Activated CD8-positive, alpha-beta memory T cell treated with anti-CD3 and anti-CD28 coated beads, Interleukin-2, amount 10 ng/mL, durations not matched to agents 7 days and 5 days (primary cell): ENCODE results near the gene ATP5F1D. TPM values are rescaled to one million over a fixed set of nuclear protein-coding genes. Genes with fewer than 3 reads are reported as not detected.

Experiments used
- ATAC-seq: fragments of 150-1000 bp; cut with Tn5 transposase; one replicate; pipeline ENCODE4 v1.10.0; 2021; ENCODE audit warnings: moderate library complexity
- CTCF ChIA-PET: fragments of 350-600 bp; sonication (Branson Sonifier 250); formaldehyde crosslinking; loops from one replicate; lab custom pipeline; 2021; ENCODE audit warnings: antibody characterized with exemption; lab: Charles Lee
- DNase-seq: peaks from one replicate; pipeline ENCODE4 v3.0.0-alpha.2; 2020
- H3K27ac Mint-ChIP-seq: one replicate; pipeline ENCODE4 v1.8.0; 2021; ENCODE audit warnings: mild to moderate bottlenecking, mixed read lengths
- H3K27me3 Mint-ChIP-seq: one replicate; pipeline ENCODE4 v1.8.0; 2021; ENCODE audit warnings: mixed read lengths
- H3K36me3 Mint-ChIP-seq: one replicate; pipeline ENCODE4 v1.8.0; 2021; ENCODE audit warnings: mild to moderate bottlenecking, mixed read lengths
- H3K4me1 Mint-ChIP-seq: one replicate; pipeline ENCODE4 v1.8.0; 2021; ENCODE audit warnings: mixed read lengths
- H3K4me3 Mint-ChIP-seq: one replicate; pipeline ENCODE4 v1.8.0; 2021; ENCODE audit warnings: mild to moderate bottlenecking, moderate library complexity, mixed read lengths
- H3K9me3 Mint-ChIP-seq: one replicate; pipeline ENCODE4 v1.8.0; 2022; ENCODE audit warnings: low read depth, mixed read lengths
- total RNA-seq, 2 experiments: library from RNA; stranded (reverse); gene quantifications; one replicate each; pipeline ENCODE4 v1.2.3, GENCODE V29; 2021

Gene ATP5F1D
- total RNA-seq, 2 experiments from 2014 or later: 190 to 221 TPM

GRCh38 chr19:1278074-1278473 is 36.5 kb downstream of the ATP5F1D start:
- no peak overlapping the region for H3K27ac Mint-ChIP-seq
- H3K4me3 Mint-ChIP-seq: no peak overlapping the region

DNA sequence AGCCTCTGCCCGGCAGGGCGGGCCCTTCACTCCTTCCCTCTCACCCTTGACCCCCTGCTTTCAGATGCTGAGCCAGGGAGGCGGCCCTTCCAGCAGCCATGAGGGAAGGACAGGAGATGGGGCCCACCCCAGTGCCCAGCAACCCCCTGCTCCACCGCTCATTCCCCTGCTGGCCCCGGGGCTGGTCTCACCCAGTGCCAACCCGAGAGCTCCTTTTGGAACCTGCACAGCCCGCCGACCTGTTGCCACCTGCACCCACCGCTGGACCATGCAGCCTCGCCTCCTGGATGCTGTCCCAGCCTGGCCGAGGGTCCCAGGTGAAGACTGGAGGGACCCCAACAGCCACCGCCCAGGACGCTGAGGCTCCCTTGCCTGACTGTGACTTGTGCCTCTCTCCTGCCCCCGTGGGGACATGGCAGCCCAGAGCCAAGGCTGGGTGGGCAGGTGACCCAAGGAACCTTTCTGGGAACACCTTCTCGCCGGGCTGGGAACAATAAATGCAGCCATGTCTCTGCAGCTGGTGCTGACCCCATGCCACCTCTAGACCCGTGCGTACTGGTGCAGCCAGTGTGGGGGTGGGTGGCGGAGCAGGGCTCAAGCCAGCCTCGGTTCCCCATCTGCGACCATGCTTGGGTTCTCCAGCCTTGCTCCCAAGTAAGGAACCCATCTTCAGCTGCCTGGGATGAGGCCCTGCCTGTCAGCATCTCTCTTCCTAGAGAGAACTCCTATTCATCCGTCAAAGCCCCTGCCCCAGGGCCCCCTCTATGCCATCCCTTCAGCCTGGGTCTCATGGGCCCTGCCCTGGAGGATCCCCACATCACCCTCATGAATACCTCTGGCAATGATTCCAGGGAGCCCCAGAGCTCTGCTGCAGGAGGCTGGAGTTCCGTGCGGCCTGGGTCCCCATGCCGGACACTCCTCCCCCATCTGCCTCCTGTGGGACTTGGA is 37.4 kb downstream of the ATP5F1D start:
- H3K36me3 Mint-ChIP-seq: peaks cover 10% of the 10 kb centered on the region
- H3K27me3 Mint-ChIP-seq: peaks cover 2% of the 10 kb centered on the region
- H3K4me3 Mint-ChIP-seq: no peak overlapping the region
- DNase-seq (no peak), ATAC-seq (no peak)
- CTCF ChIA-PET: interaction anchor here (0.6 to 5.1 kb wide), 27 partner anchors 8 to 445 kb away, joined by 3 to 40 read pairs (median 4); partner anchors contain the start of genes ATP5F1D and CIRBP
- H3K9me3 Mint-ChIP-seq: no peaks in the 10 kb centered on the region
- peaks cover 24% of the 10 kb centered on the region for H3K4me1 Mint-ChIP-seq
- H3K27ac Mint-ChIP-seq: no peak overlapping the region

More at GRCh38 chr19:1278074-1278473, 36.5 kb downstream of the ATP5F1D start:
- peaks cover 18% of the 10 kb centered on the region for H3K36me3 Mint-ChIP-seq
- H3K4me1 Mint-ChIP-seq: peaks cover 31% of the 10 kb centered on the region
- CTCF ChIA-PET: interaction anchor here (0.9 to 5.1 kb wide), 3 partner anchors 34 to 159 kb away, joined by 3 to 40 read pairs (median 7); no protein-coding TSS in a partner anchor
- no peaks in the 10 kb centered on the region for H3K9me3 Mint-ChIP-seq
- ATAC-seq (no peak), DNase-seq (no peak)
- H3K27me3 Mint-ChIP-seq: no peaks in the 10 kb centered on the region

DNA sequence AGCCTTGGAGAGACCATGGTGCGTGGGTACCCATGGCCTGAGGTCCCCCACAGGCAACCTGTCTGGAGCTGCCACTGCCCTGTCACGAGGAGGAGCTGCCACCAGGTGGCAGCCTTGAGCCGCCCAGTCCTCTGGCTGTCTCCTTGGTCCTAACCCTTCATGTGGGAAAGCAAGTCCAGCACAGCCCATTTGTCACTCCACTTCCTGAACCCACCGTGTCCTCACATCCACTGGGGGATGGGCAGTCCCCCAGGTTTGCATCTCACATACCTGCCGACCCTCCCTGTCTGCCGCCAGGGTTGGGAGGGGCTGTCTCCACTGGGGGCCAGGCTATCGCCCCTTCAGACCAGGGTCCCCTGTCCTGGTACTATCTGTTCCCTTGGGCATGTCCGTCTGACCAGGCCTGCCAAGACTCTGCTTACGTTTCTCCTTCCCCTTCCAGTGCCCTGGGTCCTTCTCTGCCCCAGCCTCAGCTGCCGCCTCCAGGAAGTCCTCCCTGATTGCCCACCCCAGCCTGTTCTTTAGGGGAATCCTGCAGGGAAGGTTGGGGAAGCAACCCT is 38.3 kb downstream of the ATP5F1D start:
- ATAC-seq: no peak
- CTCF ChIA-PET: interaction anchor here (0.6 to 5.1 kb wide), 27 partner anchors 9 to 444 kb away, joined by 3 to 40 read pairs (median 4); partner anchors contain the start of genes ATP5F1D and CIRBP
- H3K27me3 Mint-ChIP-seq: peaks cover 10% of the 10 kb centered on the region
- H3K4me3 Mint-ChIP-seq: no peak overlapping the region
- no peak overlapping the region for H3K27ac Mint-ChIP-seq
- H3K4me1 Mint-ChIP-seq: peaks cover 19% of the 10 kb centered on the region
- no peaks in the 10 kb centered on the region for H3K9me3 Mint-ChIP-seq
- peaks cover 5% of the 10 kb centered on the region for H3K36me3 Mint-ChIP-seq
- peak; percentile 88 for DNase-seq

- ATAC-seq: no peak
- Mint-ChIP-seq H3K9me3 (no peaks in the 10 kb centered on the region), H3K4me3 (no peak overlapping the region), H3K27me3 (peaks cover 16% of the 10 kb centered on the region), H3K27ac (no peak overlapping the region), H3K36me3 (peaks cover 5% of the 10 kb centered on the region), H3K4me1 (peaks cover 19% of the 10 kb centered on the region)
- DNase-seq: no peak
- CTCF ChIA-PET: interaction anchor here (1.4 to 5.1 kb wide), 6 partner anchors 12 to 159 kb away, joined by 6 to 40 read pairs (median 10); partner anchors contain the start of gene CIRBP
Observed at GRCh38 chr19:1280636-1281568, 39.4 kb downstream of the ATP5F1D start.

- Mint-ChIP-seq H3K27me3 (peaks cover 20% of the 10 kb centered on the region), H3K27ac (no peak overlapping the region), H3K4me3 (no peak overlapping the region), H3K4me1 (peaks cover 17% of the 10 kb centered on the region), H3K36me3 (peaks cover 3% of the 10 kb centered on the region), H3K9me3 (no peaks in the 10 kb centered on the region)
- CTCF ChIA-PET: interaction anchor here (5.1 kb wide), 1 partner anchor 91 kb away, joined by 40 read pairs; no protein-coding TSS in a partner anchor
- ATAC-seq (no peak), DNase-seq (no peak)
Observed at GRCh38 chr19:1281569-1282287, 40.2 kb downstream of the ATP5F1D start.

DNA sequence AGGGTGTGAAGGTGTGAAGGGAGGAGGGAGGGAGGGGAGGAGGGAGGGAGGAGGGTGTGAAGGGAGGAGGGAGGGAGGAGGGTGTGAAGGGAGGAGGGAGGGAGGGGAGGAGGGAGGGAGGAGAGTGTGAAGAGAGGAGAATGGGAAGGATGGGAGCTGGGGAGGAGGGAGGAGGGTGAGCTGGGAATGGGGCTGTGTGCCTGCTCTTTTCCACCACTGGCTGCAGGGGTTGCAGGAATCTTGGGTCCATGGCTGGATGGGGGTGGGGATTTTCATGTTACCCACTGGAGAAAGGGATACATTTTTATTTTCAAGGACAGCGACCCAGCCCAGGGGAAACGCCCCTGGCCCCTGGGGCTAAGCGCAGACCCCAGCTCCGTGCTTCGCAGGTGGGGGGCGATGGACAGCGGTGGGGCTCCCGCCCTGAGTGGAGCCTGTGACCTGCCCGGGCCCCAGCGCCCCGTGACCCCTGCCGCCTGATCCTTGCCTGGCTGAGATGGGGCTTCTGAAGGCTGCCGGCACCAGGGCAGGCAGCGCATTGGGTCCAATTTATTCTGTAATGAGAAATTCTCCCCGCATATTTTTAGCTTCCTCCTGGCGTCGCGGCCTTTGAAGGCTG is 41.1 kb downstream of the ATP5F1D start:
- CTCF ChIA-PET: interaction anchor here (2.7 kb wide), 1 partner anchor 38 kb away, joined by 10 read pairs; no protein-coding TSS in a partner anchor
- ATAC-seq (no peak), DNase-seq (no peak)
- Mint-ChIP-seq H3K4me1 (peaks cover 12% of the 10 kb centered on the region), H3K9me3 (no peaks in the 10 kb centered on the region), H3K27me3 (peaks cover 21% of the 10 kb centered on the region), H3K36me3 (peaks cover 3% of the 10 kb centered on the region), H3K27ac (no peak overlapping the region), H3K4me3 (no peak overlapping the region)

GRCh38 chr19:1283207-1283916 is 41.8 kb downstream of the ATP5F1D start:
- CTCF ChIA-PET: interaction anchor here (1.4 to 2.7 kb wide), 2 partner anchors 39 to 114 kb away, joined by 3 to 10 read pairs; no protein-coding TSS in a partner anchor
- no peak overlapping the region for H3K4me3 Mint-ChIP-seq
- DNase-seq (no peak), ATAC-seq (no peak)
- peaks cover 26% of the 10 kb centered on the region for H3K27me3 Mint-ChIP-seq
- H3K9me3 Mint-ChIP-seq: no peaks in the 10 kb centered on the region
- H3K27ac Mint-ChIP-seq: no peak overlapping the region
- peaks cover 7% of the 10 kb centered on the region for H3K4me1 Mint-ChIP-seq
- H3K36me3 Mint-ChIP-seq: peaks cover 3% of the 10 kb centered on the region

- Mint-ChIP-seq H3K36me3 (peaks cover 3% of the 10 kb centered on the region), H3K4me3 (no peak overlapping the region), H3K27me3 (peaks cover 26% of the 10 kb centered on the region), H3K27ac (no peak overlapping the region), H3K9me3 (no peaks in the 10 kb centered on the region), H3K4me1 (peaks cover 7% of the 10 kb centered on the region)
- ATAC-seq (no peak), DNase-seq (no peak)
- CTCF ChIA-PET: interaction anchor here (1.4 to 2.7 kb wide), 2 partner anchors 40 to 114 kb away, joined by 3 to 10 read pairs; no protein-coding TSS in a partner anchor
Observed at GRCh38 chr19:1283917-1284292, 42.4 kb downstream of the ATP5F1D start.

DNA sequence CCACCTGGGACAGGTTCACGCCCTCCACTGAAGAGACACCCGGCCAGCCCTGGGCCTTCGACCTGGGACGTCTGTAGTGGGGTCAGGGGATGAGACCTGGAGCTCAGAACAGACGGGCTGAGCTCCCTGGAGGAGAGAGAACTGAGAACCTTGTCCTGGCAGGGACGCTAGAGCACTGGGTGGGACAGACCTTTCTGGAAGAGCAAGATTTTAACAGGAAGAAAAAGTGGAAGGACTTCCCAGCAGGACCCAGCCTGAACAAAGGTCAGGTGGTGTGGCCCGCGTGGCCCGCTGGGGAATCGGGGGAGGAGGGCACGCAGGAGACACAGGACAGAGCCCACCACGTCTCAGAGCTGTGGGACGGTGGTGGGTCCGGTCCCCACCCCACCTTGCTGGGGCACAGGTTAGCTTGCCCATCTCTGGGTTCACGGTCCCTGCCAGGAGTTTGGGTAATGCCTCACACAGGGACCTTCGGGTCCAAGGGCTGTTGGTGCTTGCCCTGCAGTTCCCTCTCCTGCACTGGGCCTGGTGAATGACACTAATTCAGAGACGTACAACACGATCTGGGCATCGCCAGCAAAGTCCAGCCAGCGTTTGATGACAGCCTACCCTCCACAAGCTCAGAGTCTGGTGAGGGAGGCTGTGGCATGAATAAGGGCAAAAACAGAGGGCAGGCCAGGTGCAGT is 42.9 kb downstream of the ATP5F1D start:
- DNase-seq: no peak
- Mint-ChIP-seq H3K36me3 (peaks cover 3% of the 10 kb centered on the region), H3K9me3 (no peaks in the 10 kb centered on the region), H3K4me1 (peaks cover 7% of the 10 kb centered on the region), H3K27ac (no peak overlapping the region), H3K27me3 (peaks cover 30% of the 10 kb centered on the region), H3K4me3 (no peak overlapping the region)
- CTCF ChIA-PET: interaction anchor here (1.4 to 2.7 kb wide), 2 partner anchors 40 to 113 kb away, joined by 3 to 10 read pairs; no protein-coding TSS in a partner anchor
- no peak for ATAC-seq

GRCh38 chr19:1284979-1285736 is 43.6 kb downstream of the ATP5F1D start:
- H3K4me3 Mint-ChIP-seq: no peak overlapping the region
- DNase-seq (no peak), ATAC-seq (no peak)
- no peaks in the 10 kb centered on the region for H3K9me3 Mint-ChIP-seq
- no peak overlapping the region for H3K27ac Mint-ChIP-seq
- no peaks in the 10 kb centered on the region for H3K36me3 Mint-ChIP-seq
- CTCF ChIA-PET: interaction anchor here (1.4 to 2.7 kb wide), 2 partner anchors 41 to 112 kb away, joined by 3 to 10 read pairs; no protein-coding TSS in a partner anchor
- H3K4me1 Mint-ChIP-seq: peaks cover 1% of the 10 kb centered on the region
- H3K27me3 Mint-ChIP-seq: peaks cover 30% of the 10 kb centered on the region
